Endothelial cell of umbilical vein (primary cell): ENCODE results near the gene CTU1. TPM values are rescaled to one million over a fixed set of nuclear protein-coding genes. Genes with fewer than 3 reads are reported as not detected.
A peak's percentile ranks its signal among the peaks of the same experiment; 100 is the strongest.

Source experiments
- BruUV-seq: library from RNA; stranded (reverse); fragments of 400-500 nt; replicated peaks from 2 replicates; lab custom pipeline; 2021; lab: Mats Ljungman, UMichigan
- CTCF ChIA-PET: fragments of 300-600, 350-600 bp; sonication (Branson Sonifier 250); formaldehyde crosslinking; loops from one replicate; lab custom pipeline; 2021; ENCODE audit warnings: antibody characterized with exemption, inconsistent platforms; lab: Charles Lee
- POLR2A ChIA-PET: fragments of 300-600, 350-600 bp; sonication (Branson Sonifier 250); formaldehyde crosslinking; loops from one replicate; lab custom pipeline; 2021; ENCODE audit warnings: antibody characterized with exemption, inconsistent platforms; lab: Charles Lee
- DNase-seq: peaks from one replicate; pipeline ENCODE4 v3.0.0-alpha.2; 2011; ENCODE audit warnings: low read depth, low spot score
- FAIRE-seq: peaks from 2 replicates; lab custom pipeline; 2011; peaks lifted over from hg19 to GRCh38; lab: Jason Lieb, UNC
- H2AFZ ChIP-seq: 2 replicates; pipeline ENCODE4 v1.6.0; 2012; ENCODE audit warnings: low read depth, low read length, control low read depth, inconsistent platforms
- H3K27ac ChIP-seq: 2 replicates; pipeline ENCODE4 v1.5.1; 2011; ENCODE audit warnings: low read depth, mild to moderate bottlenecking, control low read depth, low read length, moderate library complexity; ENCODE audit not compliant: insufficient read depth
- H3K27me3 ChIP-seq, 2 experiments: 2 replicates each; pipeline versions ENCODE4 v1.6.0 to v1.6.1; 2011; ENCODE audit warnings: low read length in 2 of 2, mixed read lengths in 1 of 2; ENCODE audit not compliant: control insufficient read depth in 2 of 2, insufficient read depth in 2 of 2
- H3K36me3 ChIP-seq, 2 experiments: 2 replicates in 1 of 2; 3 replicates in 1 of 2; pipeline ENCODE4 v1.5.1; 2011; ENCODE audit warnings: low read length in 2 of 2, mild to moderate bottlenecking in 1 of 2, moderate library complexity in 1 of 2; ENCODE audit not compliant: control insufficient read depth in 2 of 2, insufficient read depth in 2 of 2; ENCODE audit errors: extremely low read depth in 1 of 2
- H3K4me1 ChIP-seq: 3 replicates; pipeline ENCODE4 v1.5.1; 2011; ENCODE audit warnings: mild to moderate bottlenecking, low read length; ENCODE audit not compliant: control insufficient read depth, insufficient read depth; ENCODE audit errors: extremely low read depth
- H3K4me2 ChIP-seq: 2 replicates; pipeline ENCODE4 v1.6.1; 2011; ENCODE audit warnings: low read length, control low read depth, mixed read lengths; ENCODE audit not compliant: insufficient read depth
- H3K4me3 ChIP-seq, 3 experiments: fragments of 200-600 bp in 1 of 3; sonication (generic), shearing (Covaris generic) in 1 of 3; replicated peaks in 1 of 3; 2 replicates each; pipeline ENCODE4 v1.5.1; 2011 to 2016; ENCODE audit warnings: control low read depth in 3 of 3, low read length in 3 of 3, mild to moderate bottlenecking in 2 of 3, inconsistent platforms in 1 of 3, low read depth in 1 of 3, moderate library complexity in 1 of 3; ENCODE audit not compliant: insufficient read depth in 1 of 3
- H3K79me2 ChIP-seq: 2 replicates; pipeline ENCODE4 v1.6.0; 2012; ENCODE audit warnings: low read length, inconsistent platforms; ENCODE audit not compliant: control insufficient read depth, insufficient read depth
- H3K9ac ChIP-seq: replicated peaks from 2 replicates; pipeline ENCODE3; 2011; ENCODE audit warnings: low read length, control low read depth; ENCODE audit not compliant: insufficient read depth; ENCODE audit errors: extremely low read depth
- H3K9me1 ChIP-seq: replicated peaks from 3 replicates; pipeline ENCODE4 v1.6.0; 2011; ENCODE audit warnings: mild to moderate bottlenecking, low read length; ENCODE audit not compliant: control insufficient read depth, insufficient read depth; ENCODE audit errors: extremely low read depth
- H3K9me3 ChIP-seq: replicated peaks from 2 replicates; pipeline ENCODE4 v1.5.1; 2012; ENCODE audit warnings: low read length, inconsistent platforms; ENCODE audit not compliant: control insufficient read depth, insufficient read depth
- H4K20me1 ChIP-seq: replicated peaks from 2 replicates; pipeline ENCODE3; 2011; ENCODE audit warnings: mild to moderate bottlenecking, low read length; ENCODE audit not compliant: control insufficient read depth, insufficient read depth; ENCODE audit errors: extremely low read depth
- CTCF ChIP-seq, 2 donors: IDR thresholded peaks; 1 replicate in 1 of 2; 2 replicates in 1 of 2; pipeline ENCODE4 v1.5.1; 2011; ENCODE audit warnings: low read length in 2 of 2, mild to moderate bottlenecking in 2 of 2, moderate library complexity in 2 of 2, control low read depth in 1 of 2, inconsistent platforms in 1 of 2, low read depth in 1 of 2; ENCODE audit not compliant: insufficient read depth in 1 of 2; ENCODE audit errors: extremely low read depth in 1 of 2
- EZH2 ChIP-seq: IDR thresholded peaks from 2 replicates; pipeline ENCODE4 v1.6.1; 2012; ENCODE audit warnings: borderline replicate concordance, low read depth, mild to moderate bottlenecking, moderate library complexity, low read length, inconsistent platforms; ENCODE audit not compliant: severe bottlenecking
- FOS ChIP-seq: IDR thresholded peaks from 2 replicates; pipeline ENCODE4 v1.6.1; 2011; ENCODE audit warnings: mild to moderate bottlenecking, low read length, moderate library complexity, borderline replicate concordance; ENCODE audit not compliant: insufficient read depth
- GATA2 ChIP-seq: IDR thresholded peaks from 2 replicates; pipeline ENCODE4 v1.7.0; 2011; ENCODE audit warnings: low read depth, mild to moderate bottlenecking, moderate library complexity, mixed read lengths, low read length; ENCODE audit not compliant: insufficient read length, insufficient read depth
- JUN ChIP-seq: IDR thresholded peaks from 2 replicates; pipeline ENCODE4 v1.6.1; 2011; ENCODE audit warnings: borderline replicate concordance, low read depth; ENCODE audit not compliant: insufficient read length, insufficient read depth
- MAX ChIP-seq: IDR thresholded peaks from 2 replicates; pipeline ENCODE4 v1.6.1; 2011; ENCODE audit not compliant: insufficient read depth, insufficient read length
- MYC ChIP-seq: IDR thresholded peaks from one replicate; pipeline ENCODE4 v1.6.1; 2011; ENCODE audit warnings: mild to moderate bottlenecking, low read depth, low read length
- POLR2A ChIP-seq: IDR thresholded peaks from 2 replicates; pipeline ENCODE4 v1.6.1; 2012; ENCODE audit warnings: low read depth, mild to moderate bottlenecking, control low read depth, low read length
- POLR2AphosphoS5 ChIP-seq: IDR thresholded peaks from 2 replicates; pipeline ENCODE4 v1.6.1; 2012; ENCODE audit warnings: low read depth, mild to moderate bottlenecking, control low read depth, low read length, moderate library complexity; ENCODE audit not compliant: insufficient read depth
- dilution Hi-C: fragments of 300-500 bp; cut with MboI; formaldehyde crosslinking; loops from one replicate; pipeline ENCODE4 v1.15.0; 2019; ENCODE audit warnings: low sequenced_read_pairs; ENCODE audit not compliant: extremely low pct_ligation_motif_present
- intact Hi-C: fragments of 100-400 bp; cut with micrococcal nuclease; formaldehyde crosslinking; loops from one replicate; pipeline ENCODE4 v1.10.0; 2022
- polyA plus RNA-seq, 4 experiments: library from polyadenylated mRNA; depleted of rRNA in 3 of 4; stranded (reverse) in 3 of 4; unstranded in 1 of 4; fragments of >200 nt; gene quantifications; 2 replicates each; pipeline versions ENCODE4 v1.2.1 to v1.2.3, GENCODE V29; 2011 to 2012; ENCODE audit warnings: missing spikeins in 1 of 4
- total RNA-seq: library from RNA; stranded (reverse); gene quantifications from 2 replicates; pipeline ENCODE4 v1.2.3, GENCODE V29; 2021

Gene CTU1
- total and polyA plus RNA-seq, 2 donors (not counting 3 experiments of a cell fraction or from before 2014, with no cell fraction given), result 6.1 to 8.7 TPM

- H3K4me3 ChIP-seq, result no peak overlapping the region
- BruUV-seq, result no TSS peak
- peaks cover 0 to 5% of the 10 kb centered on the region in 2 experiments for H3K27me3 ChIP-seq
- DNase-seq, result peak; percentile 80
- no peaks in the 10 kb centered on the region for H3K9me3 ChIP-seq
- no peak for TF ChIP-seq CTCF (IDR thresholded peaks at IDR 0.05; ENCODE audit: extremely low read depth in 1 of 2, insufficient read depth in 1 of 2, low read depth in 1 of 2, low read length in 2 of 2)
- TF ChIP-seq MYC, result no peak
- no peak for TF ChIP-seq POLR2A
- no peak for TF ChIP-seq POLR2AphosphoS5
- no peak for TF ChIP-seq EZH2
- TF ChIP-seq FOS, result no peak
- TF ChIP-seq GATA2, result no peak
- TF ChIP-seq JUN, result no peak
- TF ChIP-seq MAX, result no peak
- no peak overlapping the region for H3K4me2 ChIP-seq
- H3K79me2 ChIP-seq, result no peaks in the 10 kb centered on the region
- H2AFZ ChIP-seq, result peak overlapping the region; percentile 76
- FAIRE-seq, result peak; percentile 38
- dilution Hi-C loops (no loop called here), intact Hi-C loops (no loop called here)
- no peak overlapping the region for H3K27ac ChIP-seq
- H3K9ac ChIP-seq, result no peak overlapping the region
- ChIA-PET POLR2A (no interaction called here), CTCF (interaction anchor here (0.6 to 0.7 kb wide), 2 partner anchors 20 to 274 kb away, joined by 3 read pairs; no protein-coding TSS in a partner anchor)
- H3K4me1 ChIP-seq, result peaks cover 8% of the 10 kb centered on the region
- H4K20me1 ChIP-seq, result no peaks in the 10 kb centered on the region
- no peaks in the 10 kb centered on the region for H3K36me3 ChIP-seq
- no peaks in the 10 kb centered on the region for H3K9me1 ChIP-seq
Observed at GRCh38 chr19:51131780-51132680, 23.8 kb upstream of the CTU1 start.
